Measurements from ENCODE around the gene C16orf86.

DNA sequence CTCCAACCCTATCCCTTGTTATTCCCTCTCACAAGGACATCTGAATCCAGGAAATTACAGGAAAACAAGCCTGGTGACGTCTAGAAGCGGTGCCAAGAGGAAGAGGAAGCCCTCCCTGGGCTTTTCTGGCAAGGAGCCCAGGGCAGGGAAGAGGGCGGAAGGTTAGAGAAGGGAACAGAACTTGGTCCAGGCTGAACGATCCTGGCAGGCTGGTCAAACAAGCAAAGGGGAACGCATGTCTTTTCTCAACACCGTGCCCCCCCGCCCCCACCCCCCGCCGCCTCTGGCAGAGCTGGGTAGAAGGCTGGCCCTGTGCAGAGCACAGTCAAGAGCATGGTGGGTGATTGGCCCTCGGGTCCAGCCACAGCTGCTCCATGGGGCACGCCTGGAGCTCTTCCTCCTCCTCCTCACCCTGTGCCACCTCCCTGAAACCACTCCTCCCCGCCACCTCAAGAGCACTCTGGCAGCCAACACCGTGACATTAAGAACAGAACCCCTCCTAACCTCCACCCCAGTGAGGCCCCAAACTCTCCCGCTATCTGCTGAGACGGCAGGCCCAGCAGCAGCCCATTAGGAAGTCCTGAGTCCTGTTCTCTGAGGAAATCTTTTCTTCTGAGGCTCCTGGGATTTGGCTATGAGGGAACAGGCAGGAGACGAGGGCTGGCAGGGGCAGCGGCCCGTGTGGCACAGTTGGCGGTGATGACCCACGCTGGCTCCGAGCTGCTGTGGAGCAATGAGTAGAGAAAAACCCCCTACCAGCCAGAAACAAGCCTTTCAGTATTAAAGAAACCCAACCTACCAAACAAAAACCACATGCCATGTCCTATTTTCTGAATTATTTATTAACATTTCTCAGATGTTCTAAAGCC, 7.3 kb downstream of the C16orf86 start:
- no peak for TF ChIP-seq CTCF (IDR thresholded peaks at IDR 0.05 in 2 of 3, conservative IDR thresholded peaks at IDR 0.05 in 1 of 3; ENCODE audit: borderline replicate concordance in 1 of 3, insufficient read depth in 1 of 3, low read depth in 2 of 3, low read length in 2 of 3)
- no peak for TF ChIP-seq EZH2 (IDR thresholded peaks at IDR 0.05)
- TF ChIP-seq POLR2A (IDR thresholded peaks at IDR 0.05; ENCODE audit: borderline replicate concordance, extremely low read depth, insufficient read depth, insufficient read length) = no peak
- TF ChIP-seq, protein P1, sequence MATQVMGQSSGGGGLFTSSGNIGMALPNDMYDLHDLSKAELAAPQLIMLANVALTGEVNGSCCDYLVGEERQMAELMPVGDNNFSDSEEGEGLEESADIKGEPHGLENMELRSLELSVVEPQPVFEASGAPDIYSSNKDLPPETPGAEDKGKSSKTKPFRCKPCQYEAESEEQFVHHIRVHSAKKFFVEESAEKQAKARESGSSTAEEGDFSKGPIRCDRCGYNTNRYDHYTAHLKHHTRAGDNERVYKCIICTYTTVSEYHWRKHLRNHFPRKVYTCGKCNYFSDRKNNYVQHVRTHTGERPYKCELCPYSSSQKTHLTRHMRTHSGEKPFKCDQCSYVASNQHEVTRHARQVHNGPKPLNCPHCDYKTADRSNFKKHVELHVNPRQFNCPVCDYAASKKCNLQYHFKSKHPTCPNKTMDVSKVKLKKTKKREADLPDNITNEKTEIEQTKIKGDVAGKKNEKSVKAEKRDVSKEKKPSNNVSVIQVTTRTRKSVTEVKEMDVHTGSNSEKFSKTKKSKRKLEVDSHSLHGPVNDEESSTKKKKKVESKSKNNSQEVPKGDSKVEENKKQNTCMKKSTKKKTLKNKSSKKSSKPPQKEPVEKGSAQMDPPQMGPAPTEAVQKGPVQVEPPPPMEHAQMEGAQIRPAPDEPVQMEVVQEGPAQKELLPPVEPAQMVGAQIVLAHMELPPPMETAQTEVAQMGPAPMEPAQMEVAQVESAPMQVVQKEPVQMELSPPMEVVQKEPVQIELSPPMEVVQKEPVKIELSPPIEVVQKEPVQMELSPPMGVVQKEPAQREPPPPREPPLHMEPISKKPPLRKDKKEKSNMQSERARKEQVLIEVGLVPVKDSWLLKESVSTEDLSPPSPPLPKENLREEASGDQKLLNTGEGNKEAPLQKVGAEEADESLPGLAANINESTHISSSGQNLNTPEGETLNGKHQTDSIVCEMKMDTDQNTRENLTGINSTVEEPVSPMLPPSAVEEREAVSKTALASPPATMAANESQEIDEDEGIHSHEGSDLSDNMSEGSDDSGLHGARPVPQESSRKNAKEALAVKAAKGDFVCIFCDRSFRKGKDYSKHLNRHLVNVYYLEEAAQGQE (IDR thresholded peaks at IDR 0.05; ENCODE audit: low read depth) = no peak
- no peak for TF ChIP-seq YY1 (IDR thresholded peaks at IDR 0.05; ENCODE audit: extremely low read depth, insufficient replicate concordance, low read depth, low read length)
- TF ChIP-seq CEBPB (IDR thresholded peaks at IDR 0.05; ENCODE audit: low read depth) = no peak
- TF ChIP-seq EZH2phosphoT487 (IDR thresholded peaks at IDR 0.05; ENCODE audit: borderline replicate concordance) = no peak
- no peak for TF ChIP-seq POLR2AphosphoS5 (IDR thresholded peaks at IDR 0.05; ENCODE audit: low read depth, low read length)
- TF ChIP-seq, protein P2, sequence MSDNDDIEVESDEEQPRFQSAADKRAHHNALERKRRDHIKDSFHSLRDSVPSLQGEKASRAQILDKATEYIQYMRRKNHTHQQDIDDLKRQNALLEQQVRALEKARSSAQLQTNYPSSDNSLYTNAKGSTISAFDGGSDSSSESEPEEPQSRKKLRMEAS (IDR thresholded peaks at IDR 0.05) = no peak
- no peak for TF ChIP-seq ZFX (IDR thresholded peaks at IDR 0.05)
- TF ChIP-seq RAD21 (IDR thresholded peaks at IDR 0.05; ENCODE audit: low read depth) = no peak
- TF ChIP-seq, protein P3, sequence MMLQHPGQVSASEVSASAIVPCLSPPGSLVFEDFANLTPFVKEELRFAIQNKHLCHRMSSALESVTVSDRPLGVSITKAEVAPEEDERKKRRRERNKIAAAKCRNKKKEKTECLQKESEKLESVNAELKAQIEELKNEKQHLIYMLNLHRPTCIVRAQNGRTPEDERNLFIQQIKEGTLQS (IDR thresholded peaks at IDR 0.05) = no peak

All from HCT116 (cell line).